Stimulated activated CD8-positive, alpha-beta memory T cell treated with anti-CD3 and anti-CD28 coated beads, Interleukin-2, amount 100 ng/mL, for 1 hour (primary cell): ENCODE measurements around the gene ZDHHC14.

Experiments used
- DNase-seq, 2 donors: peaks; one replicate each; pipeline ENCODE4 v3.0.0-alpha.2; 2020; ENCODE audit warnings: low read depth in 2 of 2

The ZDHHC14 gene

GRCh38 chr6:157596461-157596860, 215.5 kb downstream of the ZDHHC14 start:
- DNase-seq, result no peak

GRCh38 chr6:157596886-157597285, 215.9 kb downstream of the ZDHHC14 start:
- DNase-seq, result no peak

GRCh38 chr6:157597461-157598312, 216.7 kb downstream of the ZDHHC14 start:
- DNase-seq, result no peak

- DNase-seq, result no peak
These were observed 218.2 kb downstream of the ZDHHC14 start for GRCh38 chr6:157599191-157599590.

GRCh38 chr6:157600807-157601206, 219.8 kb downstream of the ZDHHC14 start:
- DNase-seq, result no peak

GRCh38 chr6:157602521-157603295, 221.7 kb downstream of the ZDHHC14 start:
- no peak for DNase-seq

GRCh38 chr6:157603314-157603940, 222.4 kb downstream of the ZDHHC14 start:
- no peak for DNase-seq

- DNase-seq, result no peak
These were observed 223.0 kb downstream of the ZDHHC14 start for GRCh38 chr6:157603971-157604370.

GRCh38 chr6:157604816-157605215, 223.8 kb downstream of the ZDHHC14 start:
- DNase-seq, result no peak

- DNase-seq, result no peak
These were observed 224.5 kb downstream of the ZDHHC14 start for GRCh38 chr6:157605484-157605883.

GRCh38 chr6:157606516-157606915, 225.5 kb downstream of the ZDHHC14 start:
- no peak for DNase-seq

- DNase-seq, result no peak
These were observed 226.5 kb downstream of the ZDHHC14 start for GRCh38 chr6:157607317-157608109.

- no peak for DNase-seq
These were observed 227.5 kb downstream of the ZDHHC14 start for GRCh38 chr6:157608221-157609075.

- DNase-seq, result no peak
These were observed 228.1 kb downstream of the ZDHHC14 start for GRCh38 chr6:157609117-157609516.

GRCh38 chr6:157609556-157609955, 228.6 kb downstream of the ZDHHC14 start:
- DNase-seq, result no peak

- no peak for DNase-seq
These were observed 229.5 kb downstream of the ZDHHC14 start for GRCh38 chr6:157610451-157610999.

- no peak for DNase-seq
These were observed 230.4 kb downstream of the ZDHHC14 start for GRCh38 chr6:157611406-157611805.

GRCh38 chr6:157613011-157613522, 232.1 kb downstream of the ZDHHC14 start:
- no peak for DNase-seq

GRCh38 chr6:157614026-157614568, 233.1 kb downstream of the ZDHHC14 start:
- no peak for DNase-seq

- DNase-seq, result no peak
These were observed 234.4 kb downstream of the ZDHHC14 start for GRCh38 chr6:157615420-157615769.
